ENCODE results near the gene EFHD2. TPM values are rescaled to one million over a fixed set of nuclear protein-coding genes. Genes with fewer than 3 reads are reported as not detected.

The EFHD2 gene
- polyA plus RNA-seq, 1 experiment: 24.0 TPM

DNA sequence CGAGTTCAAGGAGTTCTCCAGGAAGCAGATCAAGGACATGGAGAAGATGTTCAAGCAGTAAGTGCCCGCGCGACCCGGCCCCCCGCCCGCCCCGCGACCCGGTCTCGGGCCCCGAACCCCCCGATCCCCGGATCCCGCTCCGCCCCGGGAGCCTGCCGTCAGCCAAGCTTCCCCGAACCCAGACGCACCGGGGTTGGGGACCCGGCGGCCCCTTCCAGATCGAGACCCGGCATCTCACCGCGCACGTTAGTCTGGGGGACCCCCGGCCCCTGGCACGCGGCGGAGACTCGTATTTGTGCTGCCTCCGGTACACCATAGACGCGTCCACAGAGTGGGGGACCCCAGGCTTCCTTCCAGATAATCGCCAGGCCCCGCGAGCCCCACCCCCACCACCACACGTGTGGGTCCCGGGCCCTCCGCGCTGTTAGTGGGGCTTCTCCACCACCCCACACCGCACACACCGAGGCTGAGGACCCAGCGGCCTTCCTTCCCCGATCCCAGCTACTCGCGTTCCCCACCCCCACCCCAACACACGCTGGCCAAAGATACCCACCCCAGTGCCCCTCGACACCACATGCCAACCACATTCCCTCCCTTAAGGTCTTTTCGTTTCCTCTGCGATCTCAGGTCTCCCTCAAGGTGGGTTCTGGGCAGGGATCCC lies 665 bp downstream of the EFHD2 start:
- ChIA-PET CTCF (interaction anchor here (1.3 kb wide), 1 partner anchor 20 kb away, joined by 5 read pairs; no protein-coding TSS in a partner anchor), POLR2A (no interaction called here)
- Histone ChIP-seq H3K27me3 (ENCODE audit: control insufficient read depth, insufficient read depth, low read length) (no peaks in the 10 kb centered on the region), H3K36me3 (ENCODE audit: control insufficient read depth, insufficient read depth, low read length) (no peaks in the 10 kb centered on the region; the same call in 1 of the 2 replicates), H3K4me3 (ENCODE audit: low read depth, low read length) (peak overlapping the region; percentile 71)
- no peak for DNase-seq (ENCODE audit: low read depth)
- TF ChIP-seq, protein P1, sequence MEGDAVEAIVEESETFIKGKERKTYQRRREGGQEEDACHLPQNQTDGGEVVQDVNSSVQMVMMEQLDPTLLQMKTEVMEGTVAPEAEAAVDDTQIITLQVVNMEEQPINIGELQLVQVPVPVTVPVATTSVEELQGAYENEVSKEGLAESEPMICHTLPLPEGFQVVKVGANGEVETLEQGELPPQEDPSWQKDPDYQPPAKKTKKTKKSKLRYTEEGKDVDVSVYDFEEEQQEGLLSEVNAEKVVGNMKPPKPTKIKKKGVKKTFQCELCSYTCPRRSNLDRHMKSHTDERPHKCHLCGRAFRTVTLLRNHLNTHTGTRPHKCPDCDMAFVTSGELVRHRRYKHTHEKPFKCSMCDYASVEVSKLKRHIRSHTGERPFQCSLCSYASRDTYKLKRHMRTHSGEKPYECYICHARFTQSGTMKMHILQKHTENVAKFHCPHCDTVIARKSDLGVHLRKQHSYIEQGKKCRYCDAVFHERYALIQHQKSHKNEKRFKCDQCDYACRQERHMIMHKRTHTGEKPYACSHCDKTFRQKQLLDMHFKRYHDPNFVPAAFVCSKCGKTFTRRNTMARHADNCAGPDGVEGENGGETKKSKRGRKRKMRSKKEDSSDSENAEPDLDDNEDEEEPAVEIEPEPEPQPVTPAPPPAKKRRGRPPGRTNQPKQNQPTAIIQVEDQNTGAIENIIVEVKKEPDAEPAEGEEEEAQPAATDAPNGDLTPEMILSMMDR (IDR thresholded peaks at IDR 0.05; ENCODE audit: insufficient read depth, low read depth, low read length): no peak

DNA sequence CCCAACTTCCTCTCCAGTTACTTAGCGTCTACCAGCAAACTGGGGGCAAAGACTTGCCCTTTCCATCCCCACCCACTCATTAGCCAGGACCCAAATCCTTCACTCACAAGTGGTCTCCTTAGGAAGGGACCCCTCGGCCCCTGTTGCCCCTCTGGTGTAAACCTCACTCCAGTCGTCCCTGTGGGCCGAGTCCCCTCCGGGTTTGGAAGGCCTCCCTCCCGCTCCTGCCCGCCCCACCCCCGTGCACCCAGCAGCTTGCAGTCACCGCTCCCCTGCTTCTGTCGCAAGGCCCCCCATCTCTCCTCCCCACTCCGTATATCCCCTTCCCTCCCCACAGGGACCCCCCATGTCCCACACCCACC lies 1.2 kb downstream of the EFHD2 start:
- POLR2A ChIA-PET: no interaction called here

GRCh38 chr1:15411593-15412137 lies 2.0 kb downstream of the EFHD2 start:
- no peak for DNase-seq (ENCODE audit: low read depth)
- TF ChIP-seq, protein P1 (IDR thresholded peaks at IDR 0.05; ENCODE audit: insufficient read depth, low read depth, low read length): no peak
- CTCF ChIA-PET: interaction anchor here (0.6 to 2.2 kb wide), 3 partner anchors 19 to 107 kb away, joined by 3 to 7 read pairs (median 3); no protein-coding TSS in a partner anchor
- no peaks in the 10 kb centered on the region for H3K27me3 ChIP-seq (ENCODE audit: control insufficient read depth, insufficient read depth, low read length)
- H3K36me3 ChIP-seq (ENCODE audit: control insufficient read depth, insufficient read depth, low read length): no peaks in the 10 kb centered on the region; the same call in 1 of the 2 replicates
- POLR2A ChIA-PET: no interaction called here
- no peak overlapping the region for H3K4me3 ChIP-seq (ENCODE audit: low read depth, low read length)

More for the DNA sequence above, 1.2 kb downstream of the EFHD2 start:
- Histone ChIP-seq H3K27me3 (ENCODE audit: control insufficient read depth, insufficient read depth, low read length) (no peaks in the 10 kb centered on the region), H3K4me3 (ENCODE audit: low read depth, low read length) (peak overlapping the region; percentile 71), H3K36me3 (ENCODE audit: control insufficient read depth, insufficient read depth, low read length) (no peaks in the 10 kb centered on the region; the same call in 1 of the 2 replicates)
- CTCF ChIA-PET: interaction anchor here (1.3 to 2.2 kb wide), 2 partner anchors 20 to 88 kb away, joined by 5 to 7 read pairs; no protein-coding TSS in a partner anchor
- DNase-seq (ENCODE audit: low read depth): no peak
- TF ChIP-seq, protein P1 (IDR thresholded peaks at IDR 0.05; ENCODE audit: insufficient read depth, low read depth, low read length): no peak

DNA sequence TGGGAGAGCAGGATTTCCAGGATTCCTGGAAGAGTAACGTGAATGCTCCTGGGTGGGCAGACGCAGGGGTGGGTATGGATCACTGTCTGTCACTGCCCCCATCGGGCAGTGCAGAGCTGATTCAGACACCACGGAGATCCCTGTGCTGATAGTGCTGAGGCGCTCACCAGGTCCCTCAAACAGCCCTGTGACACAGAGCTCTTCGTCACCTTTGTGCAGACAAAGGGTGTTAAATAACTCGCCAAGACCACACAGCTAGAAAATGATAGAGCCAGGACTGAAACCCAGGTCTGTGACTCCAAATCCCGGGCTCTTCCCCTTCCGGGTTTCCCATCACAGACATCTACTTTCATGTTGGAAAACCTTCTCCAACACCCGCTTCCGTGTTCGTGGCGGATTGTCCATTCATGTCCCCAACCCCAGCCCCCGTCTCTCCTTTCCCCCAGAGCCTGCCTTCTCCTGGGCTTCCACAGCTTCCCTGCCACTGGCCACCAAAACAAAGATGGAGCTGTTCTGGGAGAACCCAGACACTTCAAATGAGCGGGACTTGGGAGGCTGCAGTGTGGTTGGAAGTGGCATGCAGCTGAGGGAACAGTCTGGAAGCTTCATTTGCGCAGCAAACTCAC lies 2.6 kb downstream of the EFHD2 start:
- Histone ChIP-seq H3K27me3 (ENCODE audit: control insufficient read depth, insufficient read depth, low read length) (no peaks in the 10 kb centered on the region), H3K36me3 (ENCODE audit: control insufficient read depth, insufficient read depth, low read length) (no peaks in the 10 kb centered on the region; the same call in 1 of the 2 replicates), H3K4me3 (ENCODE audit: low read depth, low read length) (no peak overlapping the region)
- ChIA-PET POLR2A (no interaction called here), CTCF (interaction anchor here (0.7 to 2.2 kb wide), 3 partner anchors 18 to 96 kb away, joined by 3 to 7 read pairs (median 3); no protein-coding TSS in a partner anchor)
- DNase-seq (ENCODE audit: low read depth): no peak
- TF ChIP-seq, protein P1 (IDR thresholded peaks at IDR 0.05; ENCODE audit: insufficient read depth, low read depth, low read length): no peak

DNA sequence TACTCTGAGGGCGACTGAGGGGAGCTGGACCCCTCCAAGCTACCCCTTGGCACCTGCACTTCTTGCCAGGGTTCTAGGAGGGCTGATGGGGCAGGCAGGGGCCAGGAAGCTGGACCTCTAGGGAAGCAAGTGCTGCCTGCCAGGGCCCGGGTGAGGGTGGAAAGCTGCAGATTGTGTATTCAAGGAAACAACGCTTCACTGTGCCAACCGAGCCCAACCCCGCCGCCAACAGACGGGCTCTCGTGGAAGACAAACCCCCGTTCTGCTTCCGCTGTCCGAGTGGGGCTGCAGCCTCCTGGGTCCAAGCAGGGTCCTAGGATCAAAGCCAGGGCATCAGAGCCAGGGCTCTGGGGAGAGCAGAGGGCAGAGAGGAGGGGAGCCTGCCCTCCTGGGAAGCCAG lies 3.2 kb downstream of the EFHD2 start:
- CTCF ChIA-PET: interaction anchor here (0.7 to 2.2 kb wide), 2 partner anchors 90 to 97 kb away, joined by 3 to 7 read pairs; no protein-coding TSS in a partner anchor
- Histone ChIP-seq H3K36me3 (ENCODE audit: control insufficient read depth, insufficient read depth, low read length) (no peaks in the 10 kb centered on the region; the same call in 1 of the 2 replicates), H3K4me3 (ENCODE audit: low read depth, low read length) (no peak overlapping the region), H3K27me3 (ENCODE audit: control insufficient read depth, insufficient read depth, low read length) (no peaks in the 10 kb centered on the region)
- POLR2A ChIA-PET: no interaction called here
- no peak for DNase-seq (ENCODE audit: low read depth)
- TF ChIP-seq, protein P1 (IDR thresholded peaks at IDR 0.05; ENCODE audit: insufficient read depth, low read depth, low read length): no peak

Measured in BJ (cell line).